Activated CD4-positive, alpha-beta T cell treated with anti-CD3 and anti-CD28 coated beads, Interleukin-2, amount 50 U/mL, for 48 hours (primary cell): ENCODE results near the gene GDPD2.

ENCODE experiments used
- DNase-seq, 2 experiments: peaks; one replicate each; pipeline ENCODE4 v3.0.0-alpha.2; 2020

Gene GDPD2

GRCh38 chrX:70476166-70476933 is 53.2 kb downstream of the GDPD2 start:
- DNase-seq: no peak

- DNase-seq: no peak
These were observed 54.0 kb downstream of the GDPD2 start for GRCh38 chrX:70476934-70477733.

GRCh38 chrX:70477734-70478075 is 54.6 kb downstream of the GDPD2 start:
- DNase-seq: no peak

GRCh38 chrX:70478526-70479245 is 55.6 kb downstream of the GDPD2 start:
- no peak for DNase-seq

- no peak for DNase-seq
These were observed 56.3 kb downstream of the GDPD2 start for GRCh38 chrX:70479247-70479921.

GRCh38 chrX:70479922-70480659 is 57.0 kb downstream of the GDPD2 start:
- no peak for DNase-seq

GRCh38 chrX:70480660-70481018 is 57.5 kb downstream of the GDPD2 start:
- DNase-seq: no peak

GRCh38 chrX:70481471-70482270 is 58.6 kb downstream of the GDPD2 start:
- no peak for DNase-seq

- no peak for DNase-seq
These were observed 59.2 kb downstream of the GDPD2 start for GRCh38 chrX:70482300-70482699.
